ENCODE data around the gene CARMIL1.

GRCh38 chr6:25537349-25538018 is 258.3 kb downstream of the CARMIL1 start:
- TF ChIP-seq POLR2A (IDR thresholded peaks at IDR 0.05; ENCODE audit: low read depth, low read length): no peak
- no peak for TF ChIP-seq POLR2AphosphoS5 (IDR thresholded peaks at IDR 0.05; ENCODE audit: low read depth, low read length)
- no peak for TF ChIP-seq TAF1 (IDR thresholded peaks at IDR 0.05; ENCODE audit: low read depth, low read length)
- no peak for TF ChIP-seq POU2F2 (IDR thresholded peaks at IDR 0.05; ENCODE audit: low read depth, low read length)
- TF ChIP-seq PAX5 (IDR thresholded peaks at IDR 0.05; ENCODE audit: insufficient read depth, low read length, severe bottlenecking): no peak
